Measurements from ENCODE around the gene ZNF19. TPM values are rescaled to one million over a fixed set of nuclear protein-coding genes. Genes with fewer than 3 reads are reported as not detected.

ZNF19 gene
- total RNA-seq, 2 experiments from 2014 or later: 3.7 to 3.9 TPM

DNA sequence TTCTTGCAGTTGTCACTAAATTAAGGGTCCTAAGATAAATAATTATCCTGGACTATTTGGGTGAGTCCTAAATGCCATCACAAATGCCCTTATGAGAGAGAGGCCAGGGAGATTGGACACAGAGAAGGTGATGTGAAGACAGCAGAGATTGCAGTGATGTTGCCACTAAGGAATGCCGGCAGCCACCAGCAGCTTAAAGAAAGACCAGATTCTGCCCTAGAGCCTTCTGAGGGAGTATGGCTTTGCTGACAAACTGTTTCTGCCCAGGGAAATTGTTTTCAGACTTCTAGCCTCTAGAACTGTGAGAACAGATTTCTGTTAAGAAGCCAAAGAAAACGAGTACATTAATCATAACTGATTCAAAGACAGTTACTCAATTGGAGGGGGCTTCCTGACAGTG is 17.1 kb downstream of the ZNF19 start:
- ChIA-PET CTCF (ENCODE audit: unreplicated experiment) (no interaction called here), POLR2A (no interaction called here)
- intact Hi-C loops (cut with micrococcal nuclease; ENCODE audit: unreplicated experiment): no loop called here
- Histone ChIP-seq H3K4me2 (ENCODE audit: low read length) (no peak overlapping the region), H3K36me3 (ENCODE audit: insufficient read depth, low read length) (no peaks in the 10 kb centered on the region), H3K79me2 (ENCODE audit: insufficient read depth, low read depth, low read length) (no peaks in the 10 kb centered on the region), H4K20me1 (ENCODE audit: insufficient read depth, low read length) (no peaks in the 10 kb centered on the region), H2AFZ (ENCODE audit: low read length) (no peak overlapping the region), H3K9me2 (ENCODE audit: insufficient read depth, low read length) (no peaks in the 10 kb centered on the region), H3K27ac (ENCODE audit: low read depth, low read length, poor library complexity, severe bottlenecking) (no peak overlapping the region), H3K4me1 (ENCODE audit: insufficient read depth, low read length, poor library complexity, severe bottlenecking) (no peaks in the 10 kb centered on the region), H3K9me3 (ENCODE audit: low read length) (no peaks in the 10 kb centered on the region), H3K4me3 (ENCODE audit: low read depth, low read length, poor library complexity, severe bottlenecking) (no peak overlapping the region)
- no peak for TF ChIP-seq EZH2phosphoT487 (IDR thresholded peaks at IDR 0.05; ENCODE audit: borderline replicate concordance, low read depth, low read length)
- TF ChIP-seq, protein P1, sequence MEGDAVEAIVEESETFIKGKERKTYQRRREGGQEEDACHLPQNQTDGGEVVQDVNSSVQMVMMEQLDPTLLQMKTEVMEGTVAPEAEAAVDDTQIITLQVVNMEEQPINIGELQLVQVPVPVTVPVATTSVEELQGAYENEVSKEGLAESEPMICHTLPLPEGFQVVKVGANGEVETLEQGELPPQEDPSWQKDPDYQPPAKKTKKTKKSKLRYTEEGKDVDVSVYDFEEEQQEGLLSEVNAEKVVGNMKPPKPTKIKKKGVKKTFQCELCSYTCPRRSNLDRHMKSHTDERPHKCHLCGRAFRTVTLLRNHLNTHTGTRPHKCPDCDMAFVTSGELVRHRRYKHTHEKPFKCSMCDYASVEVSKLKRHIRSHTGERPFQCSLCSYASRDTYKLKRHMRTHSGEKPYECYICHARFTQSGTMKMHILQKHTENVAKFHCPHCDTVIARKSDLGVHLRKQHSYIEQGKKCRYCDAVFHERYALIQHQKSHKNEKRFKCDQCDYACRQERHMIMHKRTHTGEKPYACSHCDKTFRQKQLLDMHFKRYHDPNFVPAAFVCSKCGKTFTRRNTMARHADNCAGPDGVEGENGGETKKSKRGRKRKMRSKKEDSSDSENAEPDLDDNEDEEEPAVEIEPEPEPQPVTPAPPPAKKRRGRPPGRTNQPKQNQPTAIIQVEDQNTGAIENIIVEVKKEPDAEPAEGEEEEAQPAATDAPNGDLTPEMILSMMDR (conservative IDR thresholded peaks at IDR 0.05; ENCODE audit: low read length): no peak
- no TSS peak for BruUV-seq (replicated peaks)
- DNase-seq (ENCODE audit: low spot score): no peak

DNA sequence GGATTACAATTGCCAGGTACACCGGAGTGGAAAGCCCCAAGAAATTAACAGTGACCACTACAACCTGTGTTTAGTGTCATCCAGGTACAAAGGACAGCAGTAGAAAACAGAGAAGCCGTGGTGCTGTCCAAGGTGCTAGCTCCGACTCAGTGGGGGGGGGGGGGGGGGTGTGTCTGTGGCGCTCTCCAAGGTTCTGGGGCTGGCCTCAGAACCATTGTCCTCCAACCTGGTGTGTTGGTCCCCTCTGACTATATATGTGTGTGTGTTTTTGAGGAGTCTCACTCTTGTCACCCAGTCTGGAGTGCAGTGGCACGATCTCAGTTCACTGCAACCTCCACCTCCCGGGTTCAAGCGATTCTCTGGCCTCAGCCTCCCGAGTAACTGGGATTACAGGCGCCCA is 21.3 kb downstream of the ZNF19 start:
- CTCF ChIA-PET (ENCODE audit: unreplicated experiment): no interaction called here
- H3K27ac ChIP-seq (ENCODE audit: low read depth, low read length, poor library complexity, severe bottlenecking): no peak overlapping the region
- H3K36me3 ChIP-seq (ENCODE audit: insufficient read depth, low read length): no peaks in the 10 kb centered on the region
- H3K9me3 ChIP-seq (ENCODE audit: low read length): no peaks in the 10 kb centered on the region
- no peak for TF ChIP-seq EZH2phosphoT487 (IDR thresholded peaks at IDR 0.05; ENCODE audit: borderline replicate concordance, low read depth, low read length)
- TF ChIP-seq, protein P1 (conservative IDR thresholded peaks at IDR 0.05; ENCODE audit: low read length): no peak
- intact Hi-C loops (cut with micrococcal nuclease; ENCODE audit: unreplicated experiment): no loop called here
- H3K9me2 ChIP-seq (ENCODE audit: insufficient read depth, low read length): no peaks in the 10 kb centered on the region
- POLR2A ChIA-PET: interaction anchor here (0.6 kb wide), 1 partner anchor 13 kb away, joined by 3 read pairs; no protein-coding TSS in a partner anchor
- H3K4me2 ChIP-seq (ENCODE audit: low read length): no peak overlapping the region
- DNase-seq (ENCODE audit: low spot score): peak; percentile 50
- no TSS peak for BruUV-seq (replicated peaks)
- no peak overlapping the region for H3K4me3 ChIP-seq (ENCODE audit: low read depth, low read length, poor library complexity, severe bottlenecking)
- no peaks in the 10 kb centered on the region for H4K20me1 ChIP-seq (ENCODE audit: insufficient read depth, low read length)
- H3K79me2 ChIP-seq (ENCODE audit: insufficient read depth, low read depth, low read length): no peaks in the 10 kb centered on the region
- peaks cover under 1% of the 10 kb centered on the region for H3K4me1 ChIP-seq (ENCODE audit: insufficient read depth, low read length, poor library complexity, severe bottlenecking)
- no peak overlapping the region for H2AFZ ChIP-seq (ENCODE audit: low read length)

DNA sequence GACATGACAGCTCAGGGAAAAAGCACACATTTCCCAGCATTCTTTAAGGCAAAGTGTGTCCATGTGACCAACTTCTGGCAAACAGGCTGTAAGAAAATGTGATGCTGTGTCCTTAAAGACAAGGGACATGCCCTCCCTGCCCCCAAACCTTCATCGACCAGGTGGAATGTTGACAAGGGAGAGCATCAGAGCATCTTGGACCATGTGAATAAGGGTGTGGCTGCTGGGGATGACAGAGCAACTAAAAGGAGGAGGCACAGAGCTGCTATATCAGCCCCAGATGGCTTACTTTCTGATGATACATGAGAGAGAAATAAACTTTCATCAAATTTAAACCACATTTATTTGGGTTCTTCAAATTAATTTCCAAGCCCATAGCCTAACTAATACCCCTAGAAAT is 24.9 kb downstream of the ZNF19 start:
- Histone ChIP-seq H3K27ac (ENCODE audit: low read depth, low read length, poor library complexity, severe bottlenecking) (no peak overlapping the region), H2AFZ (ENCODE audit: low read length) (no peak overlapping the region), H3K4me2 (ENCODE audit: low read length) (no peak overlapping the region), H3K79me2 (ENCODE audit: insufficient read depth, low read depth, low read length) (peaks cover 24% of the 10 kb centered on the region; the same call in 1 of the 2 replicates), H4K20me1 (ENCODE audit: insufficient read depth, low read length) (no peaks in the 10 kb centered on the region), H3K9me3 (ENCODE audit: low read length) (no peaks in the 10 kb centered on the region), H3K4me3 (ENCODE audit: low read depth, low read length, poor library complexity, severe bottlenecking) (no peak overlapping the region), H3K4me1 (ENCODE audit: insufficient read depth, low read length, poor library complexity, severe bottlenecking) (peaks cover 16% of the 10 kb centered on the region), H3K9me2 (ENCODE audit: insufficient read depth, low read length) (no peaks in the 10 kb centered on the region), H3K36me3 (ENCODE audit: insufficient read depth, low read length) (no peaks in the 10 kb centered on the region)
- BruUV-seq (replicated peaks): no TSS peak
- intact Hi-C loops (cut with micrococcal nuclease; ENCODE audit: unreplicated experiment): no loop called here
- TF ChIP-seq, protein P1 (conservative IDR thresholded peaks at IDR 0.05; ENCODE audit: low read length): no peak
- no peak for TF ChIP-seq EZH2phosphoT487 (IDR thresholded peaks at IDR 0.05; ENCODE audit: borderline replicate concordance, low read depth, low read length)
- CTCF ChIA-PET (ENCODE audit: unreplicated experiment): no interaction called here
- POLR2A ChIA-PET: interaction anchor here (0.9 kb wide), 1 partner anchor 19 kb away, joined by 3 read pairs; no protein-coding TSS in a partner anchor
- no peak for DNase-seq (ENCODE audit: low spot score)

Measured in OCI-LY7 (cell line).